Measurements from ENCODE around the gene TOM1.
A peak's percentile ranks its signal among the peaks of the same experiment; 100 is the strongest.

The TOM1 gene

GRCh38 chr22:35299673-35300499, at the start of gene TOM1:
TOM1 (plus strand) TSS chr22:35299894; CDS start chr22:35299929, 35 bp downstream.
- DNase-seq: peak; percentile 93

- no peak for DNase-seq
Measured at GRCh38 chr22:35250156-35250555, 49.5 kb upstream of the TOM1 start.

- no peak for DNase-seq
Measured at GRCh38 chr22:35253946-35254345, 45.7 kb upstream of the TOM1 start.

- DNase-seq: no peak
Measured at GRCh38 chr22:35257002-35257320, 42.7 kb upstream of the TOM1 start.

GRCh38 chr22:35257321-35258190, 42.1 kb upstream of the TOM1 start, which contains the start of gene HMGXB4:
HMGXB4 (plus strand) TSS chr22:35257493; CDS start chr22:35262391, 4,898 bp downstream.
- peak; percentile 85 for DNase-seq

- DNase-seq: no peak
Measured at GRCh38 chr22:35258191-35258988, 41.3 kb upstream of the TOM1 start.

- DNase-seq: no peak
Measured at GRCh38 chr22:35264986-35265385, 34.7 kb upstream of the TOM1 start.

GRCh38 chr22:35266277-35266676, 33.4 kb upstream of the TOM1 start:
- no peak for DNase-seq

GRCh38 chr22:35269630-35270029, 30.1 kb upstream of the TOM1 start:
- no peak for DNase-seq

GRCh38 chr22:35274154-35274871, 25.4 kb upstream of the TOM1 start:
- DNase-seq: no peak

GRCh38 chr22:35275580-35275979, 24.1 kb upstream of the TOM1 start:
- no peak for DNase-seq

- DNase-seq: no peak
Measured at GRCh38 chr22:35276019-35276418, 23.7 kb upstream of the TOM1 start.

GRCh38 chr22:35288116-35288515, 11.6 kb upstream of the TOM1 start:
- no peak for DNase-seq

GRCh38 chr22:35292786-35293185, 6.9 kb upstream of the TOM1 start:
- no peak for DNase-seq

- no peak for DNase-seq
Measured at GRCh38 chr22:35296051-35296450, 3.6 kb upstream of the TOM1 start.

- no peak for DNase-seq
Measured at GRCh38 chr22:35299217-35299672, 449 bp upstream of the TOM1 start.

- no peak for DNase-seq
Measured at GRCh38 chr22:35301372-35301874, 1.7 kb downstream of the TOM1 start.

GRCh38 chr22:35303029-35303624, 3.4 kb downstream of the TOM1 start:
- DNase-seq: no peak

- no peak for DNase-seq
Measured at GRCh38 chr22:35305525-35306070, 5.9 kb downstream of the TOM1 start.

GRCh38 chr22:35306350-35306967, 6.8 kb downstream of the TOM1 start:
- DNase-seq: no peak

GRCh38 chr22:35307372-35307771, 7.7 kb downstream of the TOM1 start:
- DNase-seq: no peak
